ENCODE measurements around the gene SCYGR8.
"Not testable (repeated sequence)": the region's sequence is repeated elsewhere in the genome, so short reads cannot be mapped to it uniquely, and the experiment has no call there.

The SCYGR8 gene

DNA sequence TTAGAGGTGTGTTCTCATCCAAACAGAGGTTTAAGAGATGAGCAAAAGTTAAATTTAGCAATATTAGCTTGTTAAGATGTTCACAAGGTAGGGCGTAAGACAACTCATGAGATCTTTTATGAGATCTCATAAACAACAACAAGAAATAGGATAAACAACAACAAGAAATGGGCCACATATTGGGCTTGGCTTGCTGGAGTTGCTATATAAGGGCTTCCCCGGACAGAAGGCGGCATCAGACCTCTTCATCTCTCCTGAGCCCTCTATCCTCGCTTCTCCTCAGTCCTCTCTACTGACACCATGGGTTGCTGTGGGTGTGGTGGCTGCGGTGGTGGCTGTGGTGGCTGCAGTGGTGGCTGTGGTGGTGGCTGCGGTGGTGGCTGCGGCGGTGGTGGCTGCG is at the start of gene SCYGR8:
SCYGR8 (plus strand) TSS at position 301 of the 400 bp plus-strand sequence; CDS start at position 301, 0 bp downstream.
- DNase-seq = no peak

DNA sequence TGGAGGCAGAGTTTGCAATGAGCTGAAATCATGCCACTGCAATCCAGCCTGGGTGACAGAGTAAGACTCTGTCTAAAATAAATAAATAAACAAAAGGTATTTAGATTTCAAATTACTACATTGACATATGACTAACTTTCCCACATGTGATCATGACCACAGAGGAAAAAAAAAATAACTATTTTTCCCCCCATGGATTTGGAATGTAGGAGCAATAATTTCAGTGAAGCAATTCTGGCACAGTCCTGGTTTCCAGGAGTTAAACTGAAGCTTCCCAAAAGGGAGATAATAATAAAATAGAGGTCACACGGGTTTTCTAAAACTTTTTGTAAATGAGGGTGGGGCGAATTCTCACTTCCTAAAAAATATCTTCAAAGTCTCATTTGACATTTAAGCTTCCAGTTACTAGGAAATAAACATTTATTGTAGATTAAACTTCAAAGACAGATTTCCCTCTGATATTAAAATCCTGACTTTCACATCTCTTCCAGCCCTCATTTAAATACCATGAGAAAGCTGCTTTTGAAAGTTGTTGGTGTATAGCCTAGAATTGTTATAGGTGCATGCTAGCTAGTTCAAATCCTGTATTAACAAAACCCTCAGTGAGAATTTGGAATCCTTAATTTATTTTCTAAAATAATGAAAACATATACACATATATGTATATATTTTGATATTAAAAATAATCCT is 48.6 kb upstream of the SCYGR8 start:
- no peak for DNase-seq

DNA sequence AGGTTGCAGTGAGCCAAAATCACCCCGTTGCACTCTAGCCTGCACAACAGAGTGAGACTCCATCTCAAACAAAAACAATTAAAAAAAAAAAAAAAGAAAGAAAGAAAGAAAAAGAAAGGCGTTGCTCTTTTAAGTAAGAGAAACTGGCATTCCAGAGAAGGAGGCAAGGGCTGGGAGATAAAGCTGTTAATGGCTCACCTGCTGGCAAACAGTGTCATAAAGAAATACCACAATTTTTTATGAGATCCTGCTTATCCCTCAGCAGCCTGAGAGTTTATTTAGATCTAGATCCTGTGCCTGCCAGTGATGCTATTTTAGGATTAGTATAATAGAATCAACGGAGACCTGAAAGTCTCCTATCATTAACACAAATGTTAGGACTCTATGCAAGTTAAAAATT is 44.1 kb upstream of the SCYGR8 start:
- no peak for DNase-seq

- peak; percentile 14 for DNase-seq
Observed at GRCh38 chr2:227703280-227703732, 42.4 kb upstream of the SCYGR8 start.

- no peak for DNase-seq
Observed at GRCh38 chr2:227703961-227704360, 41.7 kb upstream of the SCYGR8 start.

- DNase-seq = no peak
Observed at GRCh38 chr2:227706859-227707258, 38.8 kb upstream of the SCYGR8 start.

DNA sequence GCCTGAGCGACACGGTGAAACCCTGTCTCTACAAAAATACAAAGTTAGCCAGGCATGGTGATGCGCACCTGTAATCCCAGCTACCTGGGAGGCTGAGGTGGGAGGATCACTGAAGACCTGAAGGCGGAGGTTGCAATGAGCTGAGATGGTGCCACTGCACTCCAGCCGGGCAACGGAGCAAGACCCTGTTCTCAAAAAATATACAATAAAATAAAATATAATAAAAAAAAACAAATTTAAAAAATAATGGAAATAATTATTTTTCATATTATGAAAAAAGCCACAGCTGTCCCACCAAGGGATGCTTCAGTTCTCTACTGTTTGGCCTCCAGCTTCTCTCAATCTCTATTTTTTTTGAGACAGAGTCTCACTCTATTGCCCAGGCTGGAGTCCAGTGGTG is 38.3 kb upstream of the SCYGR8 start:
- DNase-seq = no peak

DNA sequence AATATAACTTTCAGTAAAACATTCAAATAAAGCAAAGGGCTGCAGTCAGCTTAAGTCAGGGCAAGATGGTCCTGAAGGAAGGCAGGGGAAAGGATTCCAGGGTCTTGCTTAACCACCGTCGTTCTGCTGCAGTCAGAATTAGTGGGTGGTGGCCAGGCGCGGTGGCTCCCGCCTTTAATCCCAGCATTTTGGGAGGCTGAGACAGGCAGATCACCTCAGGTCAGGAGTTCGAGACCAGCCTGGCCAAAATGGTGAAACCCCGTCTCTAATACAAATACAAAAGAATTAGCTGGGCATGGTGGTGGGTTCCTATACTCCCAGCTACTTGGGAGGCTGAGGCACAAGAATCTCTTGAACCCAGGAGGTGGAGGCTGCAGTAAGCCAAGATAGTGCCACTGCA is 34.7 kb upstream of the SCYGR8 start:
- no peak for DNase-seq

GRCh38 chr2:227713291-227713690 is 32.4 kb upstream of the SCYGR8 start:
- no peak for DNase-seq

DNA sequence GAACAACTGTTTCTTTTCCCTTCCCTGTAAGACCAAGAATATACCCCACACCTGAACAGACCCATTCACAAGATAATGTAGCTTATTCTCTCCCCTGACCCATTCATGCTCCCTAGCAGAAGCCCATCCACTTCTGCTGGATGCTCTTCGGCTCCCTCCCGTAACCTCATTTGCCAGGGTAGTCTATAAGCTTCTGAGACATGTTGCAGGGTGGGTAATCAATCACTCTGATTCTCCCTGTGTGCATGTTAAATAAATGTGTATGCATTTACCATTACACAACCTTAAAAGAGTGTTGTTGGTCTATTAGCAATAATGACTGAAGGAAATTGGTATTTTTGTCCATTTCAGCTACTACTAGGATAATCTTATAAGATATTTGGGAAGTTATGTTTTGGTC is 29.2 kb upstream of the SCYGR8 start:
- no peak for DNase-seq

DNA sequence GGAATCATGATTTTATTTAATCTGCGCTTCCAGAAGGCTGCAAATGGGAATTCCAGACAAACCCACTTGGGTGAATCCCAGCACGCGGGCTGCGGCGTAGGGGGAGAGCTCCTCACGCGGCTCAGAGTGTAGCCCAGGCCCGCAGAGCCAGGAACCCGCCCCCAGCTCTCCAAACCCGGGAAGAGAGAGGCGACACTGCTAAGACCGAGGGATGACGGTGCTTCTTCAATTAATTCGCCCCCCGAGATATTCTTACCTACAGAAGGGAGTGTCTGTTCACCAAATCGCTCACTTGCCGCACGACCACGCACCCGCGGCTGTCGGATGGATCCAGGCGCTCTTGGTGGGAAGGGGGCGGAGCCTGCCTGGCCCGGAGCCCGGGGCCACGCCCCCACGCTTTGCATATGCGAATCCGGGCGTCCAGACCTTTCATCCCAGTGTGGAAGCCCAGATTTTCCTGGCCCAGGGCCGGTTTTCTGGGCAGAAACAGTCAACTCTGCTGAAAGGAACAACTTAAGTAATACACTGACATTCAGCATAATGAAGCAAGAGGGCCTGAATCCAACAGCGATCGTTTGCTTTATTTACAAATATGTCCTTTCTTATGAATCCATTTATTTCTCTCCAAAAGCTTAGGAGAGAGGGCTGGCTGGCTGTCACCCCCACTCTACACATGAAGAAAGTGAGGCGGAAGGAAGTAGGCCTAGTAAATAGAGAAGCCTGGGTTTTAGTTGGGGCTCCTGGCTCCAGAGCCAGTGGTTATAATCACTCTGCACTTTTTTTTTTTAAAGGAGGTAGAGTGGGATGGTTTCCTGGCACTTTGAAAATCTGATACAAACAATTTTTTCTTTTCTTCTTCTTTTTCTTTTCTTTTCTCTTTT is 27.8 kb upstream of the SCYGR8 start, which contains the start of gene SLC19A3:
SLC19A3 (minus strand) TSS at position 342 of the 881 bp plus-strand sequence. CDS start 15,710 bp downstream, outside the sequence.
- peak; percentile 89 for DNase-seq

DNA sequence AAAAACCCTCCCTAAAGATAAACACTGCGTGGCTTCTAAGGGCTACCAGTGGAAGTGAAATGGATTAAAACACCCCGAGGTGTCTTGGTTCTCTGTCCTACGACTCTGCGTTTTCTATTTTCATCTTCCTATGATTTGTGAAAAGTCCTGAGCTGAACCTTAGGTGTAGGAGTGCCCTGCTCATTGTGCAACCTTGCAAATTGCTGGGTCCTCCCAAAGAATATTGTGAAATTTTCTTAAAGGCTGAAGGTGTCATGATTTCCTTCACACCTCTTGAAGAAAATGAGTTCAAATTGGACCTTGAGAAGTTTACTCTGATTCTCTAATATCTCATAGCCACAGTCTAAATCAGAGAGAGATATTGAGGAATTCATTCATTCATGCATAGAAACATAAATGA is 26.1 kb upstream of the SCYGR8 start:
- DNase-seq = no peak

GRCh38 chr2:227720680-227721079 is 25.0 kb upstream of the SCYGR8 start:
- no peak for DNase-seq

GRCh38 chr2:227722821-227723220 is 22.9 kb upstream of the SCYGR8 start:
- DNase-seq = not testable (repeated sequence)

DNA sequence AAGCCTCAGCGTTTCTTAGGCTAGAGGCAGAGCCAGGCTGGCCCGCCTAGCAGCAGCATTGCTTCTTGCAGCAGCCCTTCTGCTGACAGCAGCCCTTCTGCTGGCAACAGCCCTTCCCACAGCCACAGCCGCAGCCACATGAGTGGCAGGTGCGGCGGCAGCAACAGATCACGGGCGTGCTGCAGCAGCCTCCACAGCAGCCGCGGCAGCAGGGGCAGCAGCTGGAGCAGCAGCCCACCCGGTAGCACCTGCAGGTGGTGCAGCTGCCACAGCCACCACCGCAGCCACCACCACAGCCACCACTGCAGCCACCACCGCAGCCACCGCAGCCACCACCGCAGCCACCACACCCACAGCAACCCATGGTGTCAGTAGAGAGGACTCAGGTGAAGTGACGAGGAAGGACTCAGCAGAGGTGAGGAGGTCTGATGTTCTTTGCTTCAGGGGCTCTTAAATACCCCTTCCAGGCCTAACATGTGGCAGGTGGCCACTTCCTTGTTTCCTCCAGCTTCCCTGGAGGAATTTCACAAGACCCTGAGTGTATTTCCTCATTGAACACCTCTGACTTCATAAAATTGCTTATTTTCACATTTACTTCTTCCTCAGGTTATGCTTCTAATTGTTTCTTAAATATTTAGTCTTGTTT is 21.2 kb upstream of the SCYGR8 start, which contains the start of gene SCYGR6:
SCYGR6 (minus strand) TSS at position 364 of the 646 bp plus-strand sequence; CDS start at position 364, 0 bp downstream.
- DNase-seq = no peak

DNA sequence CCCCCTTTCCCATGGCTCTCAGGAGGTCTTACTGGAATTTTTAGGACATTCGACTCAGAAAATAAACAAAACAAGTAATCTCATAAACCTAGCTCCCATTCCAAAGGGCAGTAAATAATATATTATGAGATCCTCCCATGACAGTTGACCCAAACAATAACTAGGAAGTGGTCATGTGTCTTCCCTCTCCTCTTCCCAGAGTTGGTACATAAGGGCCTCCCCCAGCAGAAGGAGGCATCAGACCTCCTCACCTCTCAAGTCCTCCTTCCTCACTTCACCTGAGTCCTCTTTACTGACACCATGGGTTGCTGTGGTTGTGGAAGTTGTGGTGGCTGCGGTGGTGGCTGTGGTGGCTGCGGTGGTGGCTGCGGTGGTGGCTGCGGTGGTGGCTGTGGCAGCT is 17.7 kb upstream of the SCYGR8 start, which contains the start of gene SCYGR7:
SCYGR7 (plus strand) TSS at position 301 of the 400 bp plus-strand sequence; CDS start at position 301, 0 bp downstream.
- DNase-seq = no peak

DNA sequence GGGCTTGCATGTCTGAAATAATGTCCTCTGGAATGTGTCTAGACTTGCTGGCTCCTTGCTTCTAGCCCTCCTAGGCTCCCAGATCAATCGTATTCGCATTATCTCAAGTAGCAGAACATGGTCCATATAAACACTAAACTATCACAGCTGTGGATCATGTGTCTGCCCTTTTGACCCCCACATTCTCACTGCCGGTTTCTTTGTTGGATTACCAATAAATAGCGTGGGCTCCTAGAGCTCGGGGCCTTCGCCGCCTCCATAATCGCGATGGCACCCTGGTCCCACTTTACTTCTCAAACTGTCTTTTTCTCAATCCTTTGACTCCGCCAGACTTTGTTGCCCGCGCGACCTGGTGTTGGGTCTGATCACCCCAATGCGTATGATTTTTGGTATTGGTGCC is 6.3 kb upstream of the SCYGR8 start:
- no peak for DNase-seq

GRCh38 chr2:227740705-227741104 is 5.0 kb upstream of the SCYGR8 start:
- DNase-seq = not testable (repeated sequence)

- DNase-seq = no peak
Observed at GRCh38 chr2:227748079-227748478, 2.4 kb downstream of the SCYGR8 start.

DNA sequence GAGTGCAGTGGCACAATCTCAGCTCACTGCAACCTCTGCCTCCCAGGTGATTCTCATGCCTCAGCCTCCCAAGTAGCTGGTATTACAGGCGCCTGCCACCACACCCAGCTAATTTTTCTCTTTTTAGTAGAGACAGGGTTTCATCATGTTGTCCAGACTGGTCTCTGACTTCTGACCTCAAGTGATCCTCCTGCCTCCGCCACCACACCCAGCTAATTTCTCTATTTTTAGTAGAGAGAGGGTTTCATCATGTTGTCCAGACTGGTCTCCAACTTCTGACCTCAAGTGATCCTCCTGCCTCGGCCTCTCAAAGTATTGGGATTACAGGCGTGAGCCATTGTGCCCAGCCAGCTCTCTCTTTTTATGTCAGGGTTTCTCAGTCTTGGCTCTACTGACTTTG is 10.6 kb downstream of the SCYGR8 start:
- DNase-seq = not testable (repeated sequence)

GRCh38 chr2:227759411-227760118 is 13.9 kb downstream of the SCYGR8 start:
- DNase-seq = peak; percentile 69

- DNase-seq = no peak
Observed at GRCh38 chr2:227761740-227762476, 16.2 kb downstream of the SCYGR8 start.
